Measurements from ENCODE around the gene TMEM59L.

The TMEM59L gene

GRCh38 chr19:18655173-18655844 is 42.6 kb downstream of the TMEM59L start:
- Histone ChIP-seq H3K36me3 (ENCODE audit: control insufficient read depth, insufficient read depth, low read length) (no peaks in the 10 kb centered on the region), H3K4me3 (ENCODE audit: low read depth, low read length) (no peak overlapping the region), H3K9ac (ENCODE audit: low read length) (no peak overlapping the region), H3K4me1 (ENCODE audit: control insufficient read depth, insufficient read depth, low read length) (peaks cover 37% of the 10 kb centered on the region), H3K9me3 (ENCODE audit: control insufficient read depth, insufficient read depth, low read depth, low read length) (no peaks in the 10 kb centered on the region), H3K27ac (ENCODE audit: low read depth, low read length) (no peak overlapping the region), H3K27me3 (ENCODE audit: control insufficient read depth, insufficient read depth, low read length) (peaks cover 6% of the 10 kb centered on the region; the same call in 1 of the 2 replicates)

GRCh38 chr19:18656337-18657086 is 43.8 kb downstream of the TMEM59L start:
- H3K9ac ChIP-seq (ENCODE audit: low read length), result no peak overlapping the region

GRCh38 chr19:18657590-18658365 is 45.1 kb downstream of the TMEM59L start:
- H3K9me3 ChIP-seq (ENCODE audit: control insufficient read depth, insufficient read depth, low read depth, low read length), result no peaks in the 10 kb centered on the region
- no peak overlapping the region for H3K9ac ChIP-seq (ENCODE audit: low read length)
- no peak overlapping the region for H3K27ac ChIP-seq (ENCODE audit: low read depth, low read length)
- H3K27me3 ChIP-seq (ENCODE audit: control insufficient read depth, insufficient read depth, low read length), result peaks cover 4% of the 10 kb centered on the region; the same call in 1 of the 2 replicates
- no peaks in the 10 kb centered on the region for H3K36me3 ChIP-seq (ENCODE audit: control insufficient read depth, insufficient read depth, low read length)
- H3K4me1 ChIP-seq (ENCODE audit: control insufficient read depth, insufficient read depth, low read length), result peaks cover 24% of the 10 kb centered on the region
- H3K4me3 ChIP-seq (ENCODE audit: low read depth, low read length), result no peak overlapping the region

More at GRCh38 chr19:18656337-18657086, 43.8 kb downstream of the TMEM59L start:
- Histone ChIP-seq H3K4me1 (ENCODE audit: control insufficient read depth, insufficient read depth, low read length) (peaks cover 29% of the 10 kb centered on the region), H3K36me3 (ENCODE audit: control insufficient read depth, insufficient read depth, low read length) (no peaks in the 10 kb centered on the region), H3K27me3 (ENCODE audit: control insufficient read depth, insufficient read depth, low read length) (peaks cover 4% of the 10 kb centered on the region; the same call in 1 of the 2 replicates), H3K4me3 (ENCODE audit: low read depth, low read length) (no peak overlapping the region), H3K27ac (ENCODE audit: low read depth, low read length) (no peak overlapping the region), H3K9me3 (ENCODE audit: control insufficient read depth, insufficient read depth, low read depth, low read length) (no peaks in the 10 kb centered on the region)

- H3K9ac ChIP-seq (ENCODE audit: low read length), result no peak overlapping the region
- peaks cover 4% of the 10 kb centered on the region; the same call in 1 of the 2 replicates for H3K27me3 ChIP-seq (ENCODE audit: control insufficient read depth, insufficient read depth, low read length)
- no peak overlapping the region for H3K4me3 ChIP-seq (ENCODE audit: low read depth, low read length)
- H3K9me3 ChIP-seq (ENCODE audit: control insufficient read depth, insufficient read depth, low read depth, low read length), result no peaks in the 10 kb centered on the region
- peaks cover 30% of the 10 kb centered on the region for H3K4me1 ChIP-seq (ENCODE audit: control insufficient read depth, insufficient read depth, low read length)
- no peak overlapping the region for H3K27ac ChIP-seq (ENCODE audit: low read depth, low read length)
- no peaks in the 10 kb centered on the region for H3K36me3 ChIP-seq (ENCODE audit: control insufficient read depth, insufficient read depth, low read length)
Measured at GRCh38 chr19:18658366-18658855, 45.7 kb downstream of the TMEM59L start.

- peak overlapping the region; percentile 19; the same call in 1 of the 2 replicates for H3K27ac ChIP-seq (ENCODE audit: low read depth, low read length)
- H3K9ac ChIP-seq (ENCODE audit: low read length), result no peak overlapping the region
- H3K36me3 ChIP-seq (ENCODE audit: control insufficient read depth, insufficient read depth, low read length), result no peaks in the 10 kb centered on the region
- peaks cover 4% of the 10 kb centered on the region; the same call in 1 of the 2 replicates for H3K27me3 ChIP-seq (ENCODE audit: control insufficient read depth, insufficient read depth, low read length)
- no peak overlapping the region for H3K4me3 ChIP-seq (ENCODE audit: low read depth, low read length)
- no peaks in the 10 kb centered on the region for H3K9me3 ChIP-seq (ENCODE audit: control insufficient read depth, insufficient read depth, low read depth, low read length)
- H3K4me1 ChIP-seq (ENCODE audit: control insufficient read depth, insufficient read depth, low read length), result peaks cover 36% of the 10 kb centered on the region
Measured at GRCh38 chr19:18659281-18660050, 46.8 kb downstream of the TMEM59L start.

- Histone ChIP-seq H3K4me1 (ENCODE audit: control insufficient read depth, insufficient read depth, low read length) (peaks cover 36% of the 10 kb centered on the region), H3K27ac (ENCODE audit: low read depth, low read length) (no peak overlapping the region), H3K36me3 (ENCODE audit: control insufficient read depth, insufficient read depth, low read length) (no peaks in the 10 kb centered on the region), H3K9ac (ENCODE audit: low read length) (no peak overlapping the region), H3K4me3 (ENCODE audit: low read depth, low read length) (no peak overlapping the region), H3K9me3 (ENCODE audit: control insufficient read depth, insufficient read depth, low read depth, low read length) (no peaks in the 10 kb centered on the region), H3K27me3 (ENCODE audit: control insufficient read depth, insufficient read depth, low read length) (peaks cover 4% of the 10 kb centered on the region; the same call in 1 of the 2 replicates)
Measured at GRCh38 chr19:18660051-18660910, 47.6 kb downstream of the TMEM59L start.

GRCh38 chr19:18660939-18661670 is 48.4 kb downstream of the TMEM59L start:
- no peaks in the 10 kb centered on the region for H3K36me3 ChIP-seq (ENCODE audit: control insufficient read depth, insufficient read depth, low read length)
- H3K27me3 ChIP-seq (ENCODE audit: control insufficient read depth, insufficient read depth, low read length), result peaks cover 4% of the 10 kb centered on the region; the same call in 1 of the 2 replicates
- no peak overlapping the region for H3K4me3 ChIP-seq (ENCODE audit: low read depth, low read length)
- peaks cover 36% of the 10 kb centered on the region for H3K4me1 ChIP-seq (ENCODE audit: control insufficient read depth, insufficient read depth, low read length)
- no peak overlapping the region for H3K9ac ChIP-seq (ENCODE audit: low read length)
- no peaks in the 10 kb centered on the region for H3K9me3 ChIP-seq (ENCODE audit: control insufficient read depth, insufficient read depth, low read depth, low read length)
- H3K27ac ChIP-seq (ENCODE audit: low read depth, low read length), result no peak overlapping the region

- Histone ChIP-seq H3K36me3 (ENCODE audit: control insufficient read depth, insufficient read depth, low read length) (peaks cover 8% of the 10 kb centered on the region), H3K27ac (ENCODE audit: low read depth, low read length) (no peak overlapping the region), H3K4me1 (ENCODE audit: control insufficient read depth, insufficient read depth, low read length) (peaks cover 29% of the 10 kb centered on the region), H3K27me3 (ENCODE audit: control insufficient read depth, insufficient read depth, low read length) (no peaks in the 10 kb centered on the region; the same call in 1 of the 2 replicates), H3K9ac (ENCODE audit: low read length) (no peak overlapping the region), H3K4me3 (ENCODE audit: low read depth, low read length) (no peak overlapping the region), H3K9me3 (ENCODE audit: control insufficient read depth, insufficient read depth, low read depth, low read length) (no peaks in the 10 kb centered on the region)
Measured at GRCh38 chr19:18662972-18663732, 50.5 kb downstream of the TMEM59L start.
